ENCODE measurements around the gene MUTYH.

DNA sequence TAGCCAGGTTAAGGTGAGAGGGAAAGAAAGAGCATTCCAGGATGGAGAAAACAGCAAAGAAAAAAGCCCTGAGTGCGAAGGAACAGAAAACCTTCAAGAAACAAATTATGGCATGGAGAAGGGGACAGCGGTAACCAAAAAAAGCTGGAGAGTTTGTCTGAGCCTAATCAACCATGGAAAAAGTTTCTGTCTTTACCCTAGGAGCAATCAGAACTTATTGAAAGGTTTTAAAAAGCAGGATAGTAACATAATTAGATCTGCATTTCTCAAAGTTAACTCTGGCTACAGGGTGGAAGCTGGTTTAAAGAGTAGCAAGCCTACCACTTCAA lies 39.6 kb downstream of the MUTYH start:
- no peak for TF ChIP-seq EZH2 (IDR thresholded peaks at IDR 0.05; ENCODE audit: insufficient read depth, low read length)
- TF ChIP-seq, protein P1, sequence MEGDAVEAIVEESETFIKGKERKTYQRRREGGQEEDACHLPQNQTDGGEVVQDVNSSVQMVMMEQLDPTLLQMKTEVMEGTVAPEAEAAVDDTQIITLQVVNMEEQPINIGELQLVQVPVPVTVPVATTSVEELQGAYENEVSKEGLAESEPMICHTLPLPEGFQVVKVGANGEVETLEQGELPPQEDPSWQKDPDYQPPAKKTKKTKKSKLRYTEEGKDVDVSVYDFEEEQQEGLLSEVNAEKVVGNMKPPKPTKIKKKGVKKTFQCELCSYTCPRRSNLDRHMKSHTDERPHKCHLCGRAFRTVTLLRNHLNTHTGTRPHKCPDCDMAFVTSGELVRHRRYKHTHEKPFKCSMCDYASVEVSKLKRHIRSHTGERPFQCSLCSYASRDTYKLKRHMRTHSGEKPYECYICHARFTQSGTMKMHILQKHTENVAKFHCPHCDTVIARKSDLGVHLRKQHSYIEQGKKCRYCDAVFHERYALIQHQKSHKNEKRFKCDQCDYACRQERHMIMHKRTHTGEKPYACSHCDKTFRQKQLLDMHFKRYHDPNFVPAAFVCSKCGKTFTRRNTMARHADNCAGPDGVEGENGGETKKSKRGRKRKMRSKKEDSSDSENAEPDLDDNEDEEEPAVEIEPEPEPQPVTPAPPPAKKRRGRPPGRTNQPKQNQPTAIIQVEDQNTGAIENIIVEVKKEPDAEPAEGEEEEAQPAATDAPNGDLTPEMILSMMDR (IDR thresholded peaks at IDR 0.05; ENCODE audit: insufficient read depth, low read depth, low read length): no peak
